Uterus (tissue), 4 donors: ENCODE results near the gene SLC28A3. TPM values are rescaled to one million over a fixed set of nuclear protein-coding genes. Genes with fewer than 3 reads are reported as not detected.

Experiments used
- DNase-seq, 2 donors: peaks; one replicate each; pipeline ENCODE4 v3.0.0-alpha.2; 2019 to 2020
- H3K27ac ChIP-seq, 2 donors: fragments of 200-600 bp; sonication (generic); 1 replicate in 1 of 2; 2 replicates in 1 of 2; pipeline ENCODE4 v1.5.1; 2016 to 2018
- H3K27me3 ChIP-seq, 2 donors: fragments of 200-600 bp; sonication (generic); one replicate each; pipeline ENCODE4 v1.5.1; 2018 to 2019; ENCODE audit warnings: control low read depth in 1 of 2
- H3K36me3 ChIP-seq, 2 donors: fragments of 200-600 bp; sonication (generic); one replicate each; pipeline ENCODE4 v1.5.1; 2019; ENCODE audit warnings: control low read depth in 1 of 2
- H3K4me1 ChIP-seq, 2 donors: fragments of 200-600 bp; sonication (generic); one replicate each; pipeline ENCODE4 v1.5.1; 2018 to 2019; ENCODE audit warnings: control low read depth in 1 of 2
- H3K4me3 ChIP-seq, 2 donors: fragments of 200-600 bp; sonication (generic); 1 replicate in 1 of 2; 2 replicates in 1 of 2; pipeline ENCODE4 v1.5.1; 2018 to 2019; ENCODE audit warnings: mild to moderate bottlenecking in 1 of 2
- H3K9me3 ChIP-seq, 2 donors: fragments of 200-600 bp; sonication (generic); one replicate each; pipeline ENCODE4 v1.5.1; 2019; ENCODE audit warnings: control low read depth in 1 of 2
- POLR2A ChIP-seq, 2 donors: fragments of 450-650 bp; IDR thresholded peaks; one replicate each; pipeline ENCODE4 v1.6.1; 2016; ENCODE audit warnings: antibody characterized with exemption in 2 of 2, mild to moderate bottlenecking in 1 of 2, moderate library complexity in 1 of 2
- intact Hi-C: fragments of 100-400 bp; cut with DNase I; formaldehyde crosslinking; loops from one replicate; pipeline ENCODE4 v1.15.1; 2023; ENCODE audit warnings: low total_unique reads
- total RNA-seq, 4 donors: library from RNA; depleted of rRNA in 3 of 4; stranded (reverse); fragments of >200 nt in 3 of 4; gene quantifications; one replicate each; pipeline versions ENCODE4 v1.1.0 to v1.2.4, GENCODE V29; 2014 to 2023
- TF ChIP-seq, protein P1 (sequence below), 4 experiments: fragments of 200-600 bp in 2 of 4; fragments of 450-650 bp in 2 of 4; sonication (generic) in 2 of 4; IDR thresholded peaks; one replicate each; pipeline ENCODE4 v1.5.1; 2016 to 2019; ENCODE audit warnings: antibody characterized with exemption in 4 of 4, mild to moderate bottlenecking in 2 of 4, moderate library complexity in 1 of 4
- donor health status: DM: yes; HTN: yes; CAD: no.

The SLC28A3 gene
- total RNA-seq, 4 donors from 2014 or later, result 0.76 TPM; not detected in 3

DNA sequence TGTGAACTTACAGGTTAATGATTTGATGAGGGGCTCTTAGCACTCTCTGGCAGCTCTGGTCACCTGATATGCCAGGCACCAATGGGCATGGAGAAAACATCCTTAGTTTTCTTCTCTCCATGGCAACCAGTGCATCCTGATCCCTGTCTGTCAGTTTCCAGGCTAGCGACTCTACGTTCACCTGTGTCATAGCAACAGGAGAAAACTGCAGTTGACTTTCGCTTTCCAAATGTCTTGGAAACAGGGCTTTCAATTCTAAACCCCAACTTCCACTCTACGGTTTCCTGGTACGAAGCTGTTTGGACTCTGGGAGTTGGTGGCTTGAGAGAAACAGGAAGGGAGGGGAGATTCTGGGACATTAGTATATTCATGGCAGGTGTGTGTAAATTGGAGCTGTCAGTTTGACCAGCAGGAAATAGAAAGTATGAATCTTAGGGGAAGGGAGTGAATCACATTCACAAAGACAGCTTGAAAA lies 74.4 kb downstream of the SLC28A3 start:
- Histone ChIP-seq H3K9me3 (no peaks in the 10 kb centered on the region), H3K27ac (no peak overlapping the region), H3K27me3 (no peaks in the 10 kb centered on the region), H3K4me1 (no peaks in the 10 kb centered on the region), H3K4me3 (no peak overlapping the region), H3K36me3 (no peaks in the 10 kb centered on the region)
- intact Hi-C loops, result no loop called here
- no peak for DNase-seq
- TF ChIP-seq, protein P1, sequence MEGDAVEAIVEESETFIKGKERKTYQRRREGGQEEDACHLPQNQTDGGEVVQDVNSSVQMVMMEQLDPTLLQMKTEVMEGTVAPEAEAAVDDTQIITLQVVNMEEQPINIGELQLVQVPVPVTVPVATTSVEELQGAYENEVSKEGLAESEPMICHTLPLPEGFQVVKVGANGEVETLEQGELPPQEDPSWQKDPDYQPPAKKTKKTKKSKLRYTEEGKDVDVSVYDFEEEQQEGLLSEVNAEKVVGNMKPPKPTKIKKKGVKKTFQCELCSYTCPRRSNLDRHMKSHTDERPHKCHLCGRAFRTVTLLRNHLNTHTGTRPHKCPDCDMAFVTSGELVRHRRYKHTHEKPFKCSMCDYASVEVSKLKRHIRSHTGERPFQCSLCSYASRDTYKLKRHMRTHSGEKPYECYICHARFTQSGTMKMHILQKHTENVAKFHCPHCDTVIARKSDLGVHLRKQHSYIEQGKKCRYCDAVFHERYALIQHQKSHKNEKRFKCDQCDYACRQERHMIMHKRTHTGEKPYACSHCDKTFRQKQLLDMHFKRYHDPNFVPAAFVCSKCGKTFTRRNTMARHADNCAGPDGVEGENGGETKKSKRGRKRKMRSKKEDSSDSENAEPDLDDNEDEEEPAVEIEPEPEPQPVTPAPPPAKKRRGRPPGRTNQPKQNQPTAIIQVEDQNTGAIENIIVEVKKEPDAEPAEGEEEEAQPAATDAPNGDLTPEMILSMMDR (IDR thresholded peaks at IDR 0.05), result no peak
- TF ChIP-seq POLR2A (IDR thresholded peaks at IDR 0.05), result no peak

DNA sequence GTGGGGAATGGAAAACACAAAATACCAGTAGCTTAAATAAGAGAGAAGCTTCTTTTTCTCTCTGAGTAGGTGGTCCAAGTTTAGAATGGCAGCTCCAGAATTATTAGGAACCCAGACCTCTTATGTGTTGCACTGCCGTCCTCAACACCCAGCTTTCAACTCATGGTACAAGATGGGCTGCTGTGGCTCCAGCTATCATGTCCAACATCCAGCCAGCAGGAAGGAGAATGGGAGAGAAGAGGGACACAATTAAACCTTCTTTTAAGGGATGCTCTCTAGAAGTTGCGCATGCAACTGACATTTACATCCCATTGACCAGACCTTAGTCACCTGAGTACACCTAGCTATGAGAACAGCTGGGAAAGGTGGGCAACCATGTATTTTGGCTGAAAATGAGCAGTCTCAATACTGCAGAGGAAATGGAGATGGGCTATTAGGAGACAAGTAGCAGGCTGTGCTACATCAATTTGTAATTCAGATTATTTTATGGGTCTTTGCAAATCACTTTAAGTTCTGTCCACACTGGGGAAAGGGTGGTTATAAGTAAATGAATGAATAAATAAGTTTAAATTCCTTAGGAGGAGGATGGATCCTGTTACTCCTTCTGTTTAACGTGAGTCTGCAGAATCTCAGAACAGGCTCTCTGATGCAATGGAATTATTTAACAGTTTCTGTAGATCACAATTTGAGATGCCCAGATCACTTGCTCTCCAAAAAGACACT lies 76.1 kb downstream of the SLC28A3 start:
- H3K4me1 ChIP-seq, result no peaks in the 10 kb centered on the region
- intact Hi-C loops, result loop anchor here (5.0 kb wide), 1 partner anchor 327 kb away; no protein-coding TSS in a partner anchor
- no peak for TF ChIP-seq POLR2A (IDR thresholded peaks at IDR 0.05)
- TF ChIP-seq, protein P1 (IDR thresholded peaks at IDR 0.05), result no peak
- H3K4me3 ChIP-seq, result no peak overlapping the region
- H3K27ac ChIP-seq, result no peak overlapping the region
- H3K9me3 ChIP-seq, result no peaks in the 10 kb centered on the region
- no peak for DNase-seq
- no peaks in the 10 kb centered on the region for H3K27me3 ChIP-seq
- no peaks in the 10 kb centered on the region for H3K36me3 ChIP-seq

DNA sequence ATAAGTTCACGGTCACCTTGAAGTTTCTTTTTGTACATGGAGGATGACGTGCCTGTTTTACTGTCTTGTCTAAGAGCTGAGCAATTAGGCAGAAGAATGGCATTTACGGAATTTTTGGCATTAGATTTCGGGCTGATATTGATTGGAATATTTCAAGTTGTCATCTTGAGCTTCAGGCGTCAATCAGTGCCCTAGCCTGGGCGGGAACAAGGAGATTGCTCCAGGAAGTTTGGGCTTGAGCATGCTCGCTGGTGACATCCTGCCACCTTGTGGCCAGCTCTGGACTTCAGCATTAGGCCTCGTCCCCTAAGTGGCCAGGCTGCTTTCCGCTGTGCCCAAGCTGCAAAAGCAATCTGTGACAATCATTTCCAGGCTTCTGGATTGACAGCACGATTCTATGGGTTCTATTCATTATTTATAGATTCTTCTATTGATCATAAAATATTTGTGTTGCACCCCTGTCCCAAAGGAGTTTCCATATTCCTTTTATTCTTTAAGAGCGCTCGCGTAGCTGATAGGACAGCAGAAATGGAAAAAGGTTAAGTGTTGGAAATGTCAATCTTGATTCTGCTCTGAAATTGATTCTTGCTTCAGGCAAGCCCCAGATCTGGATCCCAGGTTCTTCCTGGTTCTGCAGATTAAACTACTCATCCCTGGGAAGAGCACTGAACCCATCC lies 79.3 kb downstream of the SLC28A3 start:
- H3K9me3 ChIP-seq, result no peaks in the 10 kb centered on the region

DNA sequence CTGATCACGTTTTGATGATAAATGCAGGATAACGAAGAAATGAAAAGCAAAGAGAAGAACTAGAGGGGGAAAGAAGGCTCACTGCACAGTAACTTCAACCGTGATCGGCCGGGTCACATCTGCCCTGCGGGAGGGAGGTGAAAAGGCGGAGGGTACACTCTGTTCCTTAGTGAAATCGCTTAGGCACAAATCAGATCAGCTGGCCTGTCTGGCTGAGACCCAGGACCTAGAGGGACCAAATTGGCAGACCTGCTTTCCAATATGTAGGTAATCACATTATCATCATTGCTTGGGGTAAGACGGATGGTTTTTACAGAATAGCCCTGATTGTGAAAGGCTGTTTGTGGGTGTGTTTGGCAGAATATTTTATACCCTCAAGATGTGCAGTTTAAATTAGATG lies 82.2 kb downstream of the SLC28A3 start:
- no peak overlapping the region for H3K4me3 ChIP-seq
- no peaks in the 10 kb centered on the region for H3K27me3 ChIP-seq
- DNase-seq, result no peak
- no peak for TF ChIP-seq POLR2A (IDR thresholded peaks at IDR 0.05)
- TF ChIP-seq, protein P1 (IDR thresholded peaks at IDR 0.05), result no peak
- no peak overlapping the region for H3K27ac ChIP-seq
- H3K9me3 ChIP-seq, result no peaks in the 10 kb centered on the region
- intact Hi-C loops, result no loop called here
- H3K4me1 ChIP-seq, result no peaks in the 10 kb centered on the region
- no peaks in the 10 kb centered on the region for H3K36me3 ChIP-seq

More for the DNA sequence above, 79.3 kb downstream of the SLC28A3 start:
- H3K4me3 ChIP-seq, result peak overlapping the region in 1 of 2 donors; percentile 9
- peak; percentile 56 to 71 for DNase-seq
- H3K27me3 ChIP-seq, result no peaks in the 10 kb centered on the region
- TF ChIP-seq, protein P1 (IDR thresholded peaks at IDR 0.05), result peak; percentile 79 to 90 (median 81)
- no peak for TF ChIP-seq POLR2A (IDR thresholded peaks at IDR 0.05)
- H3K27ac ChIP-seq, result no peak overlapping the region
- no peaks in the 10 kb centered on the region for H3K36me3 ChIP-seq
- intact Hi-C loops, result loop anchor here (5.0 kb wide), 1 partner anchor 324 kb away; no protein-coding TSS in a partner anchor
- H3K4me1 ChIP-seq, result no peaks in the 10 kb centered on the region

DNA sequence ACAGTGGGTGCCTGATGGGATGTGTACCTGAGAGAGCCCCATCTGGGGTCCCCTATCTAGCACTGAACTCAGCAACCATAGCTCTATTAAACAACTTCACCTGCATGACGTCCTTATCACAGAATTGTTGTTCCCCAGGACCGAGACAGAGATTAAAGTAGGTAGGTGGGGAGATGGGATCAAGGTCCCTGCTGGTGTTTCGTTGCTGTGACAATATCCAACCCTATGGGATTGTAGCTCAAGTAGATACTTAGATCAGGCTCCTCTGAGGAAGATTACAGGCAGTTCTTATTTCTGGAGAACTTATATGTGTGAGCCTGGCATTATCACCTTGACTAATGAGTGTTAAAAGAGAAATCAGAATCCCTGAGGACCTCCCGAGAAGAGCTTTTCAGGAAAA lies 84.9 kb downstream of the SLC28A3 start:
- H3K4me3 ChIP-seq, result no peak overlapping the region
- TF ChIP-seq, protein P1 (IDR thresholded peaks at IDR 0.05), result no peak
- TF ChIP-seq POLR2A (IDR thresholded peaks at IDR 0.05), result no peak
- no peaks in the 10 kb centered on the region for H3K4me1 ChIP-seq
- H3K27me3 ChIP-seq, result no peaks in the 10 kb centered on the region
- intact Hi-C loops, result no loop called here
- H3K27ac ChIP-seq, result no peak overlapping the region
- H3K9me3 ChIP-seq, result no peaks in the 10 kb centered on the region
- H3K36me3 ChIP-seq, result no peaks in the 10 kb centered on the region
- DNase-seq, result no peak
